ENCODE measurements around the gene PRXL2B. TPM values are rescaled to one million over a fixed set of nuclear protein-coding genes. Genes with fewer than 3 reads are reported as not detected.

The PRXL2B gene
- total RNA-seq, 1 experiment from 2014 or later = 34.8 TPM

- no peak overlapping the region for H3K27ac ChIP-seq (ENCODE audit: low read depth, low read length, poor library complexity, severe bottlenecking)
- CTCF ChIA-PET = no interaction called here
Measured at GRCh38 chr1:2541619-2542245, 44.8 kb upstream of the PRXL2B start.

GRCh38 chr1:2542246-2542915 lies 44.2 kb upstream of the PRXL2B start:
- Histone ChIP-seq H3K36me3 (ENCODE audit: insufficient read depth, low read length, poor library complexity, severe bottlenecking) (no peaks in the 10 kb centered on the region), H3K4me1 (ENCODE audit: insufficient read depth, low read length, poor library complexity, severe bottlenecking) (peaks cover 24% of the 10 kb centered on the region), H3K27ac (ENCODE audit: low read depth, low read length, poor library complexity, severe bottlenecking) (no peak overlapping the region), H3K4me3 (ENCODE audit: low read depth, low read length, poor library complexity, severe bottlenecking) (no peak overlapping the region), H3K27me3 (replicated peaks; ENCODE audit: insufficient read depth, low read depth, low read length, poor library complexity) (no peaks in the 10 kb centered on the region), H3K9me3 (ENCODE audit: low read depth, low read length, poor library complexity, severe bottlenecking) (no peaks in the 10 kb centered on the region)
- ChIA-PET CTCF (no interaction called here), POLR2A (ENCODE audit: low non-redundant PET) (no interaction called here)
- BruUV-seq (replicated peaks) = no TSS peak
- no peak for DNase-seq (ENCODE audit: low spot score)
- intact Hi-C loops (cut with micrococcal nuclease; ENCODE audit: unreplicated experiment) = no loop called here
- no peak for TF ChIP-seq CTCF (conservative IDR thresholded peaks at IDR 0.05; ENCODE audit: low read depth, low read length)
- no peak for TF ChIP-seq EZH2 (IDR thresholded peaks at IDR 0.05; ENCODE audit: borderline replicate concordance, low read depth, low read length, poor library complexity, severe bottlenecking)

More at GRCh38 chr1:2541619-2542245, 44.8 kb upstream of the PRXL2B start:
- no peaks in the 10 kb centered on the region for H3K36me3 ChIP-seq (ENCODE audit: insufficient read depth, low read length, poor library complexity, severe bottlenecking)
- no peaks in the 10 kb centered on the region for H3K9me3 ChIP-seq (ENCODE audit: low read depth, low read length, poor library complexity, severe bottlenecking)
- BruUV-seq (replicated peaks) = no TSS peak
- POLR2A ChIA-PET (ENCODE audit: low non-redundant PET) = no interaction called here
- TF ChIP-seq CTCF (conservative IDR thresholded peaks at IDR 0.05; ENCODE audit: low read depth, low read length) (no peak), EZH2 (IDR thresholded peaks at IDR 0.05; ENCODE audit: borderline replicate concordance, low read depth, low read length, poor library complexity, severe bottlenecking) (no peak)
- DNase-seq (ENCODE audit: low spot score) = no peak
- intact Hi-C loops (cut with micrococcal nuclease; ENCODE audit: unreplicated experiment) = no loop called here
- peaks cover 18% of the 10 kb centered on the region for H3K4me1 ChIP-seq (ENCODE audit: insufficient read depth, low read length, poor library complexity, severe bottlenecking)
- H3K4me3 ChIP-seq (ENCODE audit: low read depth, low read length, poor library complexity, severe bottlenecking) = no peak overlapping the region
- no peaks in the 10 kb centered on the region for H3K27me3 ChIP-seq (replicated peaks; ENCODE audit: insufficient read depth, low read depth, low read length, poor library complexity)

- TF ChIP-seq CTCF (conservative IDR thresholded peaks at IDR 0.05; ENCODE audit: low read depth, low read length) (no peak), EZH2 (IDR thresholded peaks at IDR 0.05; ENCODE audit: borderline replicate concordance, low read depth, low read length, poor library complexity, severe bottlenecking) (no peak)
- Histone ChIP-seq H3K27me3 (replicated peaks; ENCODE audit: insufficient read depth, low read depth, low read length, poor library complexity) (no peaks in the 10 kb centered on the region), H3K9me3 (ENCODE audit: low read depth, low read length, poor library complexity, severe bottlenecking) (no peaks in the 10 kb centered on the region), H3K4me3 (ENCODE audit: low read depth, low read length, poor library complexity, severe bottlenecking) (no peak overlapping the region), H3K27ac (ENCODE audit: low read depth, low read length, poor library complexity, severe bottlenecking) (no peak overlapping the region), H3K4me1 (ENCODE audit: insufficient read depth, low read length, poor library complexity, severe bottlenecking) (peaks cover 37% of the 10 kb centered on the region), H3K36me3 (ENCODE audit: insufficient read depth, low read length, poor library complexity, severe bottlenecking) (no peaks in the 10 kb centered on the region)
- ChIA-PET POLR2A (ENCODE audit: low non-redundant PET) (no interaction called here), CTCF (no interaction called here)
- BruUV-seq (replicated peaks) = no TSS peak
- no peak for DNase-seq (ENCODE audit: low spot score)
- intact Hi-C loops (cut with micrococcal nuclease; ENCODE audit: unreplicated experiment) = no loop called here
Measured at GRCh38 chr1:2543543-2544092, 43.0 kb upstream of the PRXL2B start.
